Activated naive CD8-positive, alpha-beta T cell treated with anti-CD3 and anti-CD28 coated beads, Interleukin-2, amount 10 ng/mL, durations not matched to agents 7 days and 5 days (primary cell): ENCODE data around the gene HES5. TPM values are rescaled to one million over a fixed set of nuclear protein-coding genes. Genes with fewer than 3 reads are reported as not detected.

Experiments
- total RNA-seq, 2 experiments: library from RNA; stranded (reverse); gene quantifications; one replicate each; pipeline ENCODE4 v1.2.3, GENCODE V29; 2021

Gene HES5
- total RNA-seq, 2 experiments from 2014 or later = not detected

Other genes starting within 250 kb of the HES5 start
- 10 to 100 TPM; 10.5 to 11.6 TPM for gene MORN1, start 138.7 kb downstream of the HES5 start, total RNA-seq
- gene RER1, start 138.4 kb downstream of the HES5 start, total RNA-seq = 100 to 1,000 TPM; 140 to 147 TPM
- gene PEX10, start 117.7 kb downstream of the HES5 start, total RNA-seq = 1 to 10 TPM; 9.6 to 9.9 TPM
- 10 to 100 TPM; 28.2 to 30.3 TPM for gene PLCH2, start 54.0 kb downstream of the HES5 start, total RNA-seq
- gene PANK4, start 3.7 kb downstream of the HES5 start, total RNA-seq = 10 to 100 TPM; 86.5 to 88.9 TPM
- 100 to 1,000 TPM; 131 to 134 TPM for gene TNFRSF14, start 26.1 kb upstream of the HES5 start, total RNA-seq
- gene PRXL2B, start 56.5 kb upstream of the HES5 start, total RNA-seq = 10 to 100 TPM; 37.3 to 37.6 TPM
- gene MMEL1, start 102.8 kb upstream of the HES5 start, total RNA-seq = 1 to 10 TPM; 3.0 to 4.1 TPM